GM19438 (cell line): ENCODE measurements around the gene THSD4.

Source experiments
- ATAC-seq: cut with Tn5 transposase; IDR thresholded peaks from one replicate; pipeline ENCODE4 v1.9.1; 2021; ENCODE audit warnings: low read depth; ENCODE audit not compliant: unreplicated experiment

Gene THSD4

DNA sequence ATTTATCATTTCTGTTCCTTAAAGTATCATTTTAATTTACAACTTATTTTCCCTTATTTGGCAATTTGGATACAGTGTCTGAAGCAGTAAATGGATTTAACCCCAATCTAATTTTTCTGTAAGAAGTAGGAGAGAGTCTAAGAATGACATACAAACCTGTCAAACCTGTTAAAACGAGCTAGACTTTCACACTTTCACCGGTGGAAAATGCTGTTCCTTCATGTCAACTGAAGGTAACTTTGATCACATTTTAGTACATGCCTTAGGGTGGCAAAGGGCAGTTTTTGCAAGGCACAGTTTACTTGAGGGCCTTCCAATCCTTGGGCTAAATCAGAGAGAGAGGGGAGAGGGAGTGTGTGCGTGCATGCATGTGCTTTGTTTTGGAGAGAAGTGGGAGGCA is 221.4 kb downstream of the THSD4 start:
- ATAC-seq, result no peak

DNA sequence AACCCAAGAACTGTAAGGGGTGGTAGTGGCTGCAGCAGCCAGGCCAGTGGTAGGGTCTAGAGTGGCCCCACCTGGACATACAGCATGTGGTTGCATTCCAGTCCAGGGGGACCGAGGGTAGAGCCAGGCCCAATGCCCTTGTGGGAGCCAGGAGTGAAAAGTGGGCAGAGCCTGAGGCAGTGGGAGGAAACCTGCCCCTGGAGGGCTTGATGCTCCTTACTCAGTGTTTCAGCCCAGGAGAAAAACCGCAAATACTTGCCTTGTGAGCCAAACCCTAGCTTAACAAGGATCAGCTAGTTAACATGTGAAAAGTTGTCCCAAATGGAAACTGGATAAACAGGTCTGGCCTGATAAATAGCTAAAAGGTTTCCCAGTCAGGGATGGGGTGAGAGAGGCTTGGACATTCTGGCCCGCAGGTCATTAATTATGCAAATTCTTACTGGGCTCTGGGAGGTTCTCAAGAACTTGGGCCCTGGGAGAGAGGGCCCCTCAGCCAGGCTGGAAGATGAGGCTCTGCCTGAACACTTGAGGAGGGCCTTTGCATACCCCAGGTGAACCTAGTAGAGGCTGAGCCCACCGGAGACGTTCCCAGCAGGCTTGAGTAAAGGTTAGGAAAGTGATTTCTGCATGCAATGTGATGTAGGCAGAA is 222.1 kb downstream of the THSD4 start:
- no peak for ATAC-seq

DNA sequence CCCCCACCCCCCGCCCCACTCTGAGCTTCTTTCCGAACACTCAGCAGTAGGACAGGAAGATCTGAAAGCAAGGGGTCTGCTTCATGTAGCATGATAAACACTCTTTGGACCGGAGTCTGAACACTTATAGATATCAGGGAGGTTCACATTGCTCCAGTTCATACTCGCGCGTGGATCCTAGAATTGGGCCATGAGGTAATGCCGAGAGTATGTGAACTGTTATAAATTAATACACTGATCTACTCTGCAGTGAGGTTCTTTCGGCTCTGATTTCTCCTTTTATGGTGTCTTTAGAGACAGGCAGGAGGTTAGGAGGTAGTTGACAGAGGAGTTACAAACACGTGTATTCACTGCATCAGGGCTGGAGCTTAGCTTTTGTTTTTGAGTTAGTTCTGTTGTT is 223.0 kb downstream of the THSD4 start:
- ATAC-seq, result no peak

DNA sequence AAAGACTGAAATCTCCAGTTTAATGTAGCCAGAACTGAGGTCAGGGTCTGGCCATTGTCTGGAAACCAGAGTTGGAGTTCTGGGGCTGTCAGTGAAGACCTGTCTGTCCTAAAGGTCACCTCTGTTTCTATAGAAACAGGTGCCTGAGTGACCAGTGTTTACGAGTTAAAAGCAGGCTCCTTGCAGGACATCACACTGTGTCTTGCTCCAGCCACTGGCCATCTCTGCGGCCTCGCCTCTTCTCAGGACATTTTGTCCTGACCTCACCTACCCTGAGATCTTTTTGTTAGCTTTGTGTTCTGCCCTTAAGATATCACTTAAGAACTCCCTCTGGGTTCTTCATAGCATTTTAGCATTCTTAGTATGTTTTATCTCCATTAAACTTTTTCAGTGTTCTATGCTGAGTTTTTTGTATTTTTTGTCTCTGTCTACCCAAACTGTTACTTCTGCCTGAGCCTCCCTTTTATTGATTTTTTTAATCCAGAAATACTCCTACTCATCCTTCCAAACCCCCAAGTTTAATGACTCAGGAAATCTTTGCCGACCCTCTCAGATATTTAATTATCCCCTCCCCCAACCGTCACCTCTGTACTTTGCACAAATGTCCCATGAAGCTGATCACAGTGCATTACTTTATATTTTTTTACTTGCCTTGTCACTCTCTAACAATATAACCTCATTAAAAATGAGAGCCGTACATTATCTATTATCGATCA is 223.7 kb downstream of the THSD4 start:
- ATAC-seq, result no peak

DNA sequence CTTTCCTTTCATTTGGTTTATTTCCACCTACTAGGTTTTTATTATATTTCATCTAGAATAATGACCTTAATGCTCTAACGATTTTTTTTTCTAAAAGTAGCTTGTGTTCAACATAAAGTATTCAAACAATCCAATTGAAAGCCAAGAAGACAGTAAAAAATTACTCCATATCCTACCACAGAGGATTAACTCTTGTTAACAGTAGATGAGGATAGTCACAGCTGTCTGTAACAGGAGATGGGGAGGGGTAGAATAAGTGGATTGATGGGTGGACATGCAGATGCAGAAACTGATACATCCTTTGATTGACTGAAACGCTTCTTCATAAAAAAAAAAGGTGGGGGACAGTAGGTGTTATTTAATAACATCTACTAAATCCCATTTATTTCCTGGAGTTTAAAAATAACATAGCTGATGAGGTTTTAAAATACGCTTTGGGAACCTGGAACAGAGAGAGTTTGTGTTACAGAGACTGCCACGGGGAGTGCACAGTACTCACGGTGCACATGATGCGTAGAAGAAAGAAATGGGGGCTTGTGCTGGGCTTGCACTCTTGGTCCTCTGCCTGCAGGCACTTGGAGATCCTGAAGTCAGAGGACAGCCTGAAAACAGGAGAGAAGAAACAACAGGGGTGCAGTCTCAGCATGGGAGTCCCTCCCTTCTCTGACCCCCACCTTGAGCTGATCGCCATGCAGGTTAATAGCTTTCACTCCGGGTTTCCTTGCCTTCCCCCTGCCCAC is 226.7 kb downstream of the THSD4 start:
- ATAC-seq, result no peak

DNA sequence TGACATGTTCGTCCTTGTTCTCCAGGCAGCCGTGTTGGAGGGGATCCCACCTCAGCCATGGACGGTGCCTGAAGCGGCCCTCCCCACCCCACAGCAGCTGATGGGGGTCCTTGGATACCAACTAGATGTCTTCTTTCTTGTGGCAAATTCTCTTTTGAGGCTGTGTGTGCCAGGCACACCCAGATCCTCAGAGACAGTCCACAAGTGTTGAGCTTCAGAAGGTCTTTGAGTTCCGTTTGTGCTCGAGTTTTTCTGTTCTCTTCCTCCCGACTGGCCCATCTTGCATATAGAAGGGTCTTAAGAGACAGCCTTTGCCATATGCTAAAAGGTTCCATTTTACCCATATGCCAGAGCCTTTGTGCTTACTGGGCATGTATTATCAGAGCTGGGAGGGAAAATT is 227.4 kb downstream of the THSD4 start:
- ATAC-seq, result no peak

DNA sequence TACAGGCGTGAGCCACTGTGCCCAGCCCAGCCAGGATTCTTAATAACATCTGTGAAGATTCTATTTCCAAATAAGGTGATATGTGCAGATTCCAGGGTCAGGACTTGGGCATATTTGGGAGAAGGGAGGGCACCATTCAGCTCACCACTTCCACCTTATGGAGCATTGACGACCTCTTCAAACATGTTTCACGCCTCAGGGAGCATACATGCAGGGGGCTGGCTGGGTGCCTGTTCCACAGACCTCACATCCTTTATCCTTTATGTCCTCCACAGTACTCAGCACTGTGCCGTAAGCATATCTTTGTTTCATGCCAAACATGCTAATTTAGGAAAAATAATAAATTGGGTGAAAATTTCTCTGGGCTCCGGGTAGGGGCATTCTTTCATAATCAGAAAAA is 229.0 kb downstream of the THSD4 start:
- ATAC-seq, result no peak

DNA sequence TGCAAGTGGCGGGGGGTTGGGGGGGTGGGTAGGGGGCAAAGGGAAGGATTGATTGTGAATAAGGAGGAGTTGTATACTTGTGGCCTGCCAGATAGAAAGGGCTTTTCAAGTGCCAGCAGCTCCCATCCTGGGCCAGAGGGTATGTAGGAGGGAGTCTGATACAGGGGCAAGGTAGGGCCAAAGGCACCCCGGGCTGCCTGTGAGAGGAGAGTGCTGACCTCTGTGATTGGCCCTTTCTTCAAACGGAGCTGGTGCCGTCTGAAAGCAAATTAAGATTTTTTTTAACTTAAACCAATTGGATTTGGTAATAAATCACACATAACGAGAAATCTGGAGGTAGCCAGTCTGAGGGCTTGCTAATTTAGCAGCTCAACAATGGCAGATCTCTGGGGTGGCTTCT is 229.9 kb downstream of the THSD4 start:
- ATAC-seq, result no peak

DNA sequence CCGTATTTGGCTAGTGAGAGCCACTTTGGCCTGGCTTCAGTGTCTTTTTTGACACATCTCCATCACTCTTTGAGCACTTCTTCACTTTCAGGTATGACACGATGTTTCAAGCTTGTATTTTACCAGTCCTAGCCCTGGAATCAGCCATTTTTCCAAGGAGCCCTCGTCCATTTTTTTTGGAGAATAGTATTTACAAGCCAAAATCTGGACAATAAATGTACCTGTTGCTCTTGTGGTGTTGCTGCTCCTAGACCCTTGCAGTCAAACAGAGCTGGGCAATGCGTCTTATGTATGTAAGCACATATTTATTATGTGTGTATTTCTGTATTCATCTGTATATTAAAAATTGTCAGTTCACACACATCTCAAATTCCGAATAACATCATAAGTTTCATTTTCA is 231.2 kb downstream of the THSD4 start:
- no peak for ATAC-seq

DNA sequence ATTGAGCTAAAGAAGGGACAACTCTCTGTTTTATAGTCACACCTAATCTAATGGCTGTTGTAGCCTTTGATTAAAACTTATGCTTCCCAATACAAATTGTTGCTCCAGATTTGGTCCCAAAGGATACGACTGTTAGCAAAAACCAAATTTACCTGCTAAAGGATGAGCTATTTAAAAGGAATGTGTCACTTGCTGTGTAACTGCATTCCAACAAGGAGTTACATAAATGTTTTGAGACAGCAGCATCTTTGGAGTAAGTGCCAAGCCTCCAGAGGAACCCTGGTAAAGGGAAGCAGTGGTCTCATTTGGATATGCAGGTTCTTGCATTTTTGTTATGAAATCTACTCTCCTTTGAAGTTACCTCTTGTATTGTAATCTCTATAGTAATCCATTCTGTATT is 233.3 kb downstream of the THSD4 start:
- ATAC-seq, result no peak

DNA sequence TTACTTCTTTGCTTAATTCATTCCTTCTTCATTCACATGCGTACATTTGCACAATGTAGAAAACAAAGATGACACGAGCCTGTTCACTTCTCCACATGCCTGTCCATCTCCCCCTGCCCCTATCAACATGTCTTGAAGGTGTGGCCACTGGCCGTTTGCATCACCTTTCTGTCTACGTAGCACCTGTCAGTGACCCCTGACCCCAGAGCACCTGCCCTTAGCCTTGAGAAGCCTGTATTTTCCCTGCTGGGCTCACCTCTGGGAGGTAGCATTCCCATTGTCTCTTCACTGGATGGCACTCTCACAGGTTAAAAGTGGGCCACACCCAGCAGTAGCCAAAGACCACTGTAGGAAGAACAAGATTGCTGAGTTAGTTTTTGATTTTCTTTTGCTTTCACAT is 234.1 kb downstream of the THSD4 start:
- ATAC-seq, result no peak

DNA sequence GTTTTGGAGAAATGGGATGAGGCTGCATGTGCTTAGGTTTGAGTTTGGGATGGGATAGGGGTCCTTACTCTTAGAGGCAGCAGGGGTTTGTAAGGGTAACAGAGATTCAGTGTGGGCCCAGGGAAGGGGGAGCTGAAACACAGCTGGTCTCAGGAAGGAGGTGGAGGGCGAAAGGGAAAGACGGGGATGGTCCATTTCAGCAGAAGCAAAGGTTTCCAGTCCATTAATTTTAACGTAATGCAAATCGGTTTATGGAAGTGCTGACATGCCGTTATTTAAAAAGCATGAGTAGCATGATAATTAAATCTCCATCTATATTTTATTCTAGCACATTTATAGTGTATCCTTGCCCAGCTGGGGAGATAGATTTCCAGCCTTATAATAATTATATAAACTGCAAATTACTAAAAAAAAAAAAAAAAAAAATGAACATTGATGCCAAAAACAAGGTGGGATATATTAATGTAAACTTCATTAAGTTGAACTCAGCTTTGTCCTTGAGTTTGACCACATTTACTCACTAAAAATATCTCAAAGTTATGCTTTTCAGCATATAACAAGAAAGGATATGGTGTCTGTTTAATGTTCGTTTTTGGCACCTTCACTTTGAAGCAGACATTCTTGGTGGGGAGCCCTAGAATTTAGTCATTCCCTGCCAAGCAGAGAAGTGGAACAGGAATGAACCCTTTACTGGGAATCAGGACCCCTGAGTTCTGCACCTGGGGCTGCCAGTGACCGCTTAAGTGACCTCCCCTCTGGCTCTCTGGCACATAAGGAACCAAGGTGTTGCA is 234.7 kb downstream of the THSD4 start:
- ATAC-seq, result no peak

DNA sequence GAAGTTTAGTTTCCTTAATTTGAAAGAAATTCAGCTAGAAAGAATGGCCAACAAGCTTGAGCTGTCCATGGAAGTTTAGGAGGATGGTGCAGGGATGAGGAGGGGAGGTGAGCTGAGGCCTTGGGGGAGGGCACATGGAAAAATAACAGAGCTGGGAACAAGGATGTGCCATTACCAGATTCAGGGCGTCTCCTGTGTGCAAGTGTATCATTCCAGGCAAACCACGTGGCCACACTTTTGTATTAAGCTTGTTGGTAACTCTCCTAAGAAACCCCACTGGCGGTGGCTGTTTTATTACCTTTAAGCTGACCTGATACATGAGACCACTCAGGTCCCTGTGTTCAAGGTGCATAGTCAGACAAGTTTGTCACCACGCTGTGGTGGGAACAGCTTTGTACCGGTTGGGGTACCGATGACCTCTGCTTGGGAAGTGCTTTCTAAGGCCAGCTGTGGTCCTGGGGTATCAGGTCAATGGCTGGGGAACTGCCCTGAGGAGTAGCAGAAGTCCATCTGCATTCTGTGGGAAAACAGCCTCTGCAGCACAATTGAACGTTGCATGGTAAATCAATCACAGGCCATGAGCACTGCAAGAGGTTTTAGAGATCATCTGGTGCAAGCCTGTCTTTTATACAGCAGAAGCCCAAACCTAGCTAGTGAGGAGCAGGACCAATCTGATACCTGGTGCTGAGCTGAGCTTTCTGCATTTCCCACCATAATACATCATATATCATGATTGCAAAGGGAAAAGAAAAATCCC is 235.5 kb downstream of the THSD4 start:
- ATAC-seq, result no peak

DNA sequence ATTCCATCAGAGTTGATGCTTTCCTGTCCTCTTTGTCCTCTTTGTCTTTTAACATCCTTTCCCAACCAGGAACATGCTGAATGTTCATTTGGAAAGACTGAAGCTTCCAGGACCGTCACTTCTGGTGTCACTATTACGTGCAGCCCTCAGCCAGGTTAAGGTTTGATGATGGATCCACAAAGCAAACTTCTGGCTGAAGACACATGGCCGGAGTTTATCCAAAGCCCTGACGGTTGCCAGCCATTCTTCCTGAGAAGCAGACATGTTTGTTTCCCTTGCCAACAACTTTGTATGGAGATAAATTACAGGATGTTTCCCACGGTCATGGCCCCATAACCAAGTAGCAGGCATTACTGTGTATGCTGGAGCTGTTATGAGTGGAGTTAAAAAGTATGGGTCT is 236.9 kb downstream of the THSD4 start:
- ATAC-seq, result no peak

DNA sequence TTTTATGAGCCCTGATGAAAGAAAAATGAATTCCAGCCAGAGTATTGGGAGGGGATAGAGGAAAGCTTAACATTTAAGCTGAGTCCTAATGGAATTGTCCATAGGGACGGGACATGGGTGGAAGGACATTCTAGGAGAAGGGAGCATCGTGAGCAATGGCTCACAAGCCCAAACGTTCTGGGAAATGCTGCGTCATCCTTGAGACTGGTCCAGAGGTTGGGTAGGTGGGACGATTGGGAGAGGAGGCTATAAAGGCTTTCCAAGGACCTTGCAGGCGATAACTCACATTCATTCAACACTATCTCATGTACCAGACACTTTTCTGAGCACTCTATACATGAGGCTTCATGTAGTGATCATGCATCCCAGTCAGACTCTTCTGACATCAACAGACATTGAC is 237.5 kb downstream of the THSD4 start:
- no peak for ATAC-seq

DNA sequence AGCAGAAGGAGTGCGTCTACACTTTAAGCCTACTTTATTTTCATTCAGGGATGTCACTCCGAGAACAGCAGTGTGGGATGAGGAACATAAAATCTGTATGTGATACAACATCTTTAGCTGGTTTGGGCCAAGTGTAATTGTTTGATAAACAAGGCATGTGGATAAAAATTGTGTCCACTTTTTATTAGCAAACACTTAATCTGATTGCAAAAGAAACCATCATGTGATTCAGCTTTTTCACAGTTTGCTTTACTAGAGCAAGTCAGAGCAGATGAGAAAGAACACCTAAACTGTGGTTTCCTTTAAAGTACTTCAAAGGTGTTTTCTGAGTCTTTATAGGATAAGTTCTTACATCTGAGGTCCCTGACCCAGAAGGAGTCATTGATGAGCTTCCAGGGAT is 237.9 kb downstream of the THSD4 start:
- no peak for ATAC-seq

DNA sequence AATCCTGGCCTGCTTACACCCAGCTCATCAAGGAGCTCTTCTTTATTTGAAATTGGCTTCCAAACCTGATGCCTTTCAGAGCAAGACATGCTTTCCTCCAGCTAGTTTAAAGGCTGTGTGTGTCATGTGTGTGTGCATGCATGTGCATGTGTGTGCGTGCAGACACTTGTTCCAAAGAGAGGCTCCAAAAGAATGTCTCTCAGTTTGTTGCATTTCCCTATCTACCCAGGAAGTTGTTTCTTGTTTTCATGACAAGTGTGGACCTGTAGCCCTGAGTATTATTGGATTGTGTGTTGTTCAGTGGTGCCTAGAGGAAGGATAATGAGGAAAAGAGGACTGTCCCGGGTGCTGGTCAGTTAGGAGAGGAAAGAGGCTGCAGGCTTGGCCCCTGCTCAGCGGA is 240.0 kb downstream of the THSD4 start:
- ATAC-seq, result no peak

DNA sequence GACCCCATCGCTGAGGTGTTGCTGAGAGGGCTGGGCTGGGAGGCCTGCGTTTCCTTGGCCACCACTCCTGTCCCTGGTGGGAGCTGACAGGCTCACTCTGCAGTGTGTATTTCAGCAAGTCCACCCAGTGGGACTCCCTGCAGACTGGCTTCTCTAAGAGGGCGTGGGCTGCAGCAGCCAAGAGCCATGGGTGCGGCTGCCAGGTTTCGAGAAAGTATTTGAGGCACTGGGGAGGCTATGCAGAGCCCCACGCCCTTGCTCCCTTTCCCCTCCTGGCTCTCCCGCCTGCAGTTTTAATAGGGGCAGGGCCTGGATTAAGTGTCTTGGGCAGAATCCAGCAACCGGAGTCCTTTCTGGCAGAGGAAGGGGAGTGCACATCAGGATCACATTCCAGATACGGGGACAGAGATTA is 242.1 kb downstream of the THSD4 start:
- ATAC-seq, result no peak

DNA sequence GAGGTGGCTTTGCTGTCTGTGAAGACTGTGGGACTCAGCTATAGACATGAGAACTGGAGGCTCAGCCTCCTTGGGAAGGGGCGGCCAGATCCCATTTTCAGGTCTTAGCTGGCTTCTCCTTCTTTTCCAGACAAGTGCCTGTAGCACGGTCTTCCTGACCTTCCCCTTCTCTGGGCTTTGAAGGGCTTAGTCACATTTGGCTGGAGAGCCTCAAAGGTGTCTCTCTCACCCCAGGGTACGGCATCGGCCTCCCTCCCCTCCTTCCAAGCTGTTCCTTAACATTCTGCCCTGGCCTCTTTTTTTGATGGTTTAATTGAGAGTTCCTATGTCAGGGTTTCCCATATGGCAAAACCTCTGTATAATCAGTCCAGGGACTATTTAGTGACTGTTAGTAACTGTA is 242.7 kb downstream of the THSD4 start:
- no peak for ATAC-seq

DNA sequence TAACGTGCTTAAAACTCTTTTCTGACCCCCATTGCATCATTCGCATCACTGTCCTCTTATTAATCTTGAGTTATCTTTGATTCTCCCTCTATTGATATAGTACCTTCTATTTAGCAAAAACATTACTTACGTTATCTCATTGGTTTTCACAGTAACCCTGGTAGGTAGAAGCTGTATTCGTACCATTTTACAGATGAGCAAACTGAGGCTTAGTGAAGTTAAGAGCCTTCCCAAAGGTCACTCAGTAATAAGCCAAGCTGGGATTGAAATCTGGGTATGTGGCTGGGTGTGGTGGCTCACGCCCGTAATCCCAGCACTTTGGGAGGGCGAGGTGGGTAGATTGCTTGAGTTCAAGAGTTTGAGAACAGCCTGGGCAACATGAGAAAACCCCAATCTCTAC is 244.0 kb downstream of the THSD4 start:
- no peak for ATAC-seq
